Activated CD4-positive, alpha-beta T cell treated with anti-CD3 and anti-CD28 coated beads, Interleukin-2, amount 50 U/mL, for 48 hours (primary cell): ENCODE results near the gene TARBP1.

Source experiments
- DNase-seq, 2 experiments: peaks; one replicate each; pipeline ENCODE4 v3.0.0-alpha.2; 2020

Gene TARBP1

DNA sequence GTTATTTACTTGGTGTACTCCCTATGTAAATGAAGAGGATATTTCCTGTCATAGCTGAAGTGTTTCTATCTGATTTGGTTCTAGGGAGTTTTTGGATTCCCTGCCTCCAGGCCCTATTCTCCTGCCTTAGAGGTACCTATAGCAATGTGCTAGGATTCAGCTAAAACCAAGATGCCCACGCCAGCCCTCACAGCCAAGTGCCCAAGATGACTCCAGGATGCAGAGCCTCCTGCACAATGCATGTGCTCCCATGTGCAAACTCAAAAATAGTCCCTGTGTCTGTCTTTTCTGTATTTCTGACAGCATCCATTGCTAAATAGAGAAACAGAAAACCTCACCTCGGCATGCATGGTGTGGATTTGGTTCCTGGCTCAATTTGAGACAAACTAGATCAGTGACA, 887 bp upstream of the TARBP1 start:
- DNase-seq: no peak

DNA sequence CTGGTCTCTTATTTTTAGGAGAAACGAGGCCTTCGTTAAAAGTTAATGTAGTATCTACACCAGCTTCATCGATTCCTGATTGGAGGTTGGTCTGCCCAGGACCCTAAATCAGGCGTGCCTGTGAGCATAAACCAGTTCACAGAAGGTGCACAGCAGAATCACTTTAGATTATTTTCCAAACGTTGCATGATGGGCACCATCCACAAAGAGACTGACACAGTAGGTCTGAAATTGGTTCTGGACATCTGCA, 256 bp upstream of the TARBP1 start:
- DNase-seq: no peak

DNA sequence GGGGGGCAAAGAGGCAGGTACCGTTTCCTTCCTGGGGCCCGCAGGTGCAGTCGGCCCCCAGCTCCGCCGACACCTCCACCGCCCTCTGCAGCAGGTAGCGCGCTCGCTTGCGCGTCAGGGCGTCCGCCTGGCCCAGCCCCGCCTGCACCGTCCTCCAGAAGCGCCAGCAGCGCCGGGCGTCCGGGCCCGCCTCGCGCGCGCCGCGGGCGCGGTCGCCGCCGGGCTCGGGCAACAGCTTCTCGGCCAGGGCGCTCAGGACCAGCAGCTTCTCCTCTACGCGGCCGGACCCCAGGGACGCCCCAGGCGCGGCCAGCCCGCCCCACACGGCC, 863 bp downstream of the TARBP1 start:
- DNase-seq: peak; percentile 70 to 75

DNA sequence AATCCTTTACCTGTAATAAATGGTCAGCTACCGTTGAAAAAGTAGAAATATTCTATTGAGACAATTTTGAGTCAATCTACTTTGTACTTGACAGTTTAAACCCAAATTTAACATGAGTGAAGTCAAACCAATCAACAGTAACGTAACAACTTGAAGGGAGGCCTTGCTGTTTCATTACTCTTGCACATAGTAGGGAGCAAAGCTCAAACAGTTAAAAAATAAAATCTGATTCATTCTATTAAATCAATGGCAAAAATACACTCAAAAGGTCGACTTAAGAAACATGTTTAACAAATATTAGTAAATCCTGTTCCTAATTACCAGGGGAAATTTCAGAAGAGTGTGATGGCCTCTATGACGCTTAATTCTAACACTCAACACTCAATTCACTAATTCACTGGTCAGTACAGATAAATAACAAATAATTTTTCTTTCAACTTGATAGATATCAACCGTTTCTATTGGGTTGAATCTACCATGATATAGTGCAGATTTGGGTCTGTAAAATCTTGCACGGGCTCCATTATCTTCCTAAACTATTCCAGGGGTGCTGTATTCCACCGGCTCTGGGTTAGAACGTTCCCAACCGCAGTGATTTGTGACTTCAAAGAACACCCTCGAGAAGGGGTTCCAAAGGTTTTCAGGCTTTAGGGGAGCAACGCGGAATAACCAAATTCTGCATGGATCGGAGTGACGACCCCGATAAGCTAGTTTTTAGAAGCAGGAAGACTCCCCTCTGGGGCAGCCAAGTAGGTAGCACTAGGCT, 1.4 kb downstream of the TARBP1 start:
- DNase-seq: no peak

GRCh38 chr1:234476172-234476571, 2.8 kb downstream of the TARBP1 start:
- no peak for DNase-seq

GRCh38 chr1:234475167-234475793, 3.7 kb downstream of the TARBP1 start:
- DNase-seq: no peak

DNA sequence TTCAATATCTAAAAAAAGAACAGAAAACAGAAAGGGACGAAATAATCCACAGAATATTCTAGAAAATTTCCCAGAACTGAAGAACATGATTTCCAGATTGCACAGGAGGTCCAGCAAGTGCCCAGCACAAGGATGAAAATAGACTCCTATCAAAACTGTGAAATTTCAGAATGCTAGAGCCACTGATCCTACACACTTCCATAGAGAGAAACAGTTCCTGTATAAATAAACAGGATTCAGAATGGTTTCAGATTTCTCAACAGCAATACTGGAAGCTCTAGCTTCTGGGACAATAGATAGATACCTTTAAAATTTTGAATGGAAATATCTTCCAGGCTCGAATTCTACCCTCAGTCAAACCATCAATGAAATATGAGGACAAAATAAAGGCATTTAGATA, 4.6 kb downstream of the TARBP1 start:
- DNase-seq: no peak

DNA sequence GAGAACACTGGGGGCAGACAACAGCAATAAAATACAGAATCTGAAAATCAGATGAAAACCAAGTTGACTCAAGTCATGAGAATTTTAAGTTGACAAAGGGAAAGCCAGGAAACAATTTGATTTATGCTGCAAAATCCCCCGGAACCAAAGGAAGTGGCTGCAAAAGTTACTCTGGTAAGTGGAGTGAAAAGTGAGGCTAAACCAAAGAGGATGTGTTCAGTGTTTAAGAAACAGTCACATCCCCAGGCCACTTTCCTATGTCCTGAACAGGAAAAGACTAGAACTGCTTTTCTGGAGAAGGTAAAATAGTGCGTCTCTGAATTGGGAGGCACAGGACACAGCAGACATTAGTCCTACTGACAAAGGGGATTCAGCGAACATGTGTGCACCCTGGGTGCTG, 5.9 kb downstream of the TARBP1 start:
- DNase-seq: no peak

DNA sequence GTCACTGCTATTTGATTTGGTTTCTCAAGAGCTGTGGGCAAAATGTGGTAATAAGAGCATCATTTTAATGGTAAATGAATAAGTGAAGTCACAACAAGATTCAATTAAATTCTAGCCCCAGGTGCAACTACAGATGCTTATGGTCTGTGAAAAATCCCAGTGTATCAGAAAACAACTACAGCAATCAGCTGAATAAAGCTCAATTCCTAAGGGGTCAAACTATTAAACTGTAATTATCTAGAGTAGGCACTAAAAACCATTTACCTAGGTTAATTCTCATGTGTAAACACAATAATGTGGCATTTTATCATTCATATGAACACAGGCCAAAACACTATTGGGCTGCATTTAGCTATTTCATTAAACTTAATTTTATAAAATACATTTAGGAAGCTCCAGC, 9.6 kb downstream of the TARBP1 start:
- DNase-seq: no peak

- DNase-seq: no peak
Observed at GRCh38 chr1:234468580-234468979, 10.4 kb downstream of the TARBP1 start.

DNA sequence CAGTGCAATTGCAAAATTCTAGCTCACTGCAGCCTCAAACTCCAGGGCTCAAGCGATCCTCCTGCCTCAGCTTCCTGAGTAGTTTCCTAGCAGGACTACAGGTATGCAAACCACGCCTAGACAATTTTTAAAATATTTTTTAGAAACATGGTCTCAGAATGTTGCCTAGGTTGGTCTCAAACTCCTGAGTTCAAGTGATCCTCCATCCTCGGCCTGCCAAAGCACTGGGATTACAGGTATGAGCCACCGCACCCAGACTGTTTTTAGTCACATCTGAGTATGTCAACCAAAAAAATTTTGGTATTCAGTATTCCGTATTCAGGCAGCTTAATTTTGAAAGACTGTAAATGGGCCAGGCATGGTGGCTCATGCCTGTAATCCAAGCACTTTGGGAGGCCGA, 11.2 kb downstream of the TARBP1 start:
- no peak for DNase-seq

DNA sequence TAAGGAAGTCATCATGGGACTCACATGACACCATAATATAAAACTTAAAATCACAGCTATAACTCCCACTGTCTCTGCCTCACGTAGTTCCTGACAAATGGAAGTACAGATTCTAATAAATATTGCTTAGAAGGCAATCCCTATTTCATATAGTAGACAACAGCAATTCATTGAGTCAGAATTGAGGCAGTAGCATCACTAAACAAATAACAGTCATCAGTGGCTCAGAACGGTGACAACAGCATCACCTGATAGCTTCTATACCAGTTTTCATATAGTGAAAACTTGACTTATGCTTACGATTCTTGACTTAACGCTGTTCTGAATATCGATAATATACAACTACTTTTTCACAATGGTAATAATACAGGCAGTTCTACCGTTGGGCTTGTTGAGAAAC, 12.0 kb downstream of the TARBP1 start:
- no peak for DNase-seq

- no peak for DNase-seq
Observed at GRCh38 chr1:234463749-234464148, 15.2 kb downstream of the TARBP1 start.

- no peak for DNase-seq
Observed at GRCh38 chr1:234460652-234461051, 18.3 kb downstream of the TARBP1 start.

DNA sequence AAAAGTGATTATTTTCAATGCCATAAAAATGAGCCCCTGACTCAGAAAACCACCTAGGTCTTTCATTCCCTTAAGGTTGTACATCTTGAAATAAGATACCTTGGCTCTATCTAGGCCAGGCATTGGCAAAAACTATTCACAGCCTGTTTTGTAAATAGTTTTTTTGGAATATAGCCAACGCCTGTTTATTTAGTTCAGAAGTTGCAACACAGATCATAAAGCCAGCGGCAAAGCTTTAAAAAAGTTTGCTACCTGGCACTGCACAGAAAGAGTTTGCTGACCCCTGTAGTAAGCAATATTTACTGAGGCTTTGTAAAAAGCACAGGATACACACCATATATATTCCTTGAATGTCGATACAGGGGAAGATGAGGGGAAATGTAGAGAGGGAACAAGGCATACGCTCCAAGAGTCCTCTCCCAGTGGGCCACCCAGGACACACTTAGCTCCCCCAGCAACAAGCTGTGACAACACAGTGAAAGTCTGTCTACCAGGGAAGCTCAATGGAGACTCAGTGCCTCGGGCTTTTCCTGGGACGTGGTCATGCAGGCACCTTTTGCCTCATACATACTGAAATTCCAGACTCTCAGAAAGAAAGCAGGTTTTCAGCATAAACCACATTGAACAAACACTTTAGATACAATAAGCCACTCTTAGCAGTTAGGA, 20.5 kb downstream of the TARBP1 start:
- no peak for DNase-seq

DNA sequence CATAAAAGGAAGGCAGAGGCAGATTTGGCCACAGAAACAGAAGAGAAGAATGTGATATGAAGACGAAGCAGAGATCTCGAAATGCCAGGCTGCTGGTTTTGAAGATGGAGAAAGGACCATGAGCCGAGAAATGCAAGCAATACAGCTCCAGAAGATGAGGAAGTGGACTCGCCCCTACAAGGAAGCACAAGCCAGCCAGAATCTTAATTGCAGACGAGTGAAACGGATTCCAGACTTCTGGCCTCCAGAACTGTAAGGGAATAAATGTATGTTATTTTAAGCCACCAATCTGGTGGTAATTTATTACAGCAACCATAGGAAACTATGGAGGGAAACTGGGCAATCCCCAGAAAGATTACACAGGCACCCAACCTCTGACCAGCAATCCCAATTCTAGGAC, 24.1 kb downstream of the TARBP1 start:
- no peak for DNase-seq

DNA sequence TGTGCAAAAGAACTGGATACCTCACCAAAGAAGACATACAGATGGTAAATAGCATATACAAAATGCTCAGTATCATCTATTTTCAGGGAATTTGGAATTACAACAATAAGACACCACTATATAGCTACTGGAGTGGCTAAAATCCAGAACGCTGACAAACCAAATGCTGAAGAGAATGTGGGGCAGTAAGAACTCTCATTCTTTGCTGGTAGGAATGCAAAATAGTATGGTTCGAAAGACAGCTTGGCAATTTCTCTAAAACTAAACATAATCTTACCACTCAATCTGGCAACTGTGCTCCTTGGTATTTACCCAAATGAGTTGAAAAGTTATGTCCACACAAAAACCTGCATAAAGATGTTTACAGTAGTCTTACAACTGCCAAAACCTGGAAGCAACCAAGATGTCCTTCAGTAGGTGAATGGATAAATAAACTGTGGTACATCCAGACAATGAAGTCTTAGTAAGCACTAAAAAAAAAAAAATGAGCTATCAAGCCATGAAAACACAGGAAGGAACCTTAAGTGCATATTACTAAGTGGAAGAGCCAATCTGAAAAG, 26.5 kb downstream of the TARBP1 start:
- no peak for DNase-seq

GRCh38 chr1:234440348-234440747, 38.6 kb downstream of the TARBP1 start:
- DNase-seq: no peak

- DNase-seq: no peak
Observed at GRCh38 chr1:234438579-234438978, 40.4 kb downstream of the TARBP1 start.

- no peak for DNase-seq
Observed at GRCh38 chr1:234437423-234438171, 41.4 kb downstream of the TARBP1 start.

GRCh38 chr1:234435620-234436019, 43.4 kb downstream of the TARBP1 start:
- DNase-seq: no peak

DNA sequence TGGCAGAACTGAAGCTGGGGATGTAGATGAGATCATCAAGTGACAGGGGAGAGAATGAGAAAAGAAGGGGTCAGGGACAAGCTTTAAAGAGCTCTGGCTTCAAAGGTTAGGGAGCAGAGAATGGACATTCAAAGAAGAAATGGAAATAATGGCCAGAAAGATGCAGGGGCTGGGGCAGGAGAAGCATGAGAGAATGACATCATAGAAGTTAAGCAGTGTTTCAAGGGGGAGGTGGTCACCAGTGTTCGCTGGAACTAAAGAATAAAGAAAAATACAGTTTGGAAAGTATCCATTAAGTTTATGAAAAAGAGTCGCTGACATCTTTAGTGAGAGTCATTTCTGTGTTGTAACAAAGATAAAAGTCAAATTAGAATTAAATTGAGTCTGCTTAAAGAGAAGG, 44.3 kb downstream of the TARBP1 start:
- DNase-seq: no peak

DNA sequence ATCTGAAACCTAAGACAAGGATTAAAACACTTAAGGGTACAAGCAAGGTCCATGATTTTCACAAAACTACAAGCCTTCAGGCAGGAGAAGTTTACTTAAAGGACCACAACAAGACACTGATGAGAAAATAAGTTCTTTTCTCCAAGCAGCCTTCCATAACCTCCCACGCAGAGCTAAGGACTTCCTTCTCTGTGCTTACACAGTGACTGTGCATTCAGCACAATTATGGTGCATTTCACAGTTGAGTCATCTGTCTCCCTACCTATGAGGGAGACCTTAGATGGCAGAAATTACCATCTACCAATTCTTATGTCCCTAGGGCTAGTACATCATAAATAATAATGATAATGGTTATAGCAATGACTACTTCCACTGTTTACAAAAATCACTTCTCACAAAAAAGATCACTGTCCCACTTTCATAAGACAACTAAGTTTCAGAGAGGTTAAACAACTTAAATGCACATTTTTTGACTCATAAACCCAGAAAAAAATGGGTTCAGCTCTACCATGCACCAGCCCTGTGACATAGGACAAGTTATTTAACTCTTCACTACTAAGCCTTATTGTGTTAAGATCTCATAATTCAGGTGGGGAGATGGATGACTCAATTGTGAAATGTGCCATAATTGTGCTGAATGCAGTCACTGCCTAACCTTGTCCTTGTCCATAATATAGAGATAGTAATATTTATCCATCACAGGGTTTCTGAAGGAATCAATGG, 45.3 kb downstream of the TARBP1 start:
- DNase-seq: no peak
